NCI-H2029 treated with DMSO at 0.1 percent for 48 hours (cell line): ENCODE data around the gene VAT1.
"Not testable (repeated sequence)": the region's sequence is repeated elsewhere in the genome, so short reads cannot be mapped to it uniquely, and the experiment has no call there.

Experiments used
- DNase-seq: peaks from one replicate; lab custom pipeline; 2025; lab: John Stamatoyannopoulos, UW

The VAT1 gene

DNA sequence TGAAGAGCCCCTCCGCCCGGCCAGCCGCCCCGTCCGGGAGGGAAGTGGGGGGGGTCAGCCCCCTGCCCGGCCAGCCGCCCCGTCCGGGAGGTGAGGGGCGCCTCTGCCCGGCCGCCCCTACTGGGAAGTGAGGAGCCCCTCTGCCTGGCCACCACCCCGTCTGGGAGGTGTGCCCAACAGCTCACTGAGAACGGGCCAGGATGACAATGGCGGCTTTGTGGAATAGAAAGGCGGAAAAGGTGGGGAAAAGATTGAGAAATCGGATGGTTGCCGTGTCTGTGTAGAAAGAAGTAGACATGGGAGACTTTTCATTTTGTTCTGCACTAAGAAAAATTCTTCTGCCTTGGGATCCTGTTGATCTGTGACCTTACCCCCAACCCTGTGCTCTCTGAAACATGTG, 48.9 kb downstream of the VAT1 start:
- DNase-seq, result not testable (repeated sequence)

DNA sequence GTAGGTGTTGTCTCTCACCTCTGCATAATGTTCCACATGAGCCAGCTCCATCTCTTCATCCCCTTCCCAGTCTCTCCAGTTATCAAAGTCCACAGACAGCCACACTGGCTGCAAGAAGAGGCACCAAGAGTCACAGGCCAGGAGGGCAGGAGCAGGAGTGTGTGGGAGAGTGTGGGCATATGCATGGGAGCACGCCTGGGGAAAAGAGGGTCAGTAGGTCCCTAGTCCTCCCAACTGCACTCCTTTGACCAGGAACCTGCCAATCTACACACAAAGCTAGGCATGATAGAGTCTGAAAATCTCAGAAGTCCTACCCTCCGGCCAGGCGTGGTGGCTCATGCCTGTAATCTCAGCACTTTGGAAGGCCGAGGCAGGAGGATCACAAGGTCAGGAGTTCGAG, 50.6 kb downstream of the VAT1 start:
- no peak for DNase-seq

DNA sequence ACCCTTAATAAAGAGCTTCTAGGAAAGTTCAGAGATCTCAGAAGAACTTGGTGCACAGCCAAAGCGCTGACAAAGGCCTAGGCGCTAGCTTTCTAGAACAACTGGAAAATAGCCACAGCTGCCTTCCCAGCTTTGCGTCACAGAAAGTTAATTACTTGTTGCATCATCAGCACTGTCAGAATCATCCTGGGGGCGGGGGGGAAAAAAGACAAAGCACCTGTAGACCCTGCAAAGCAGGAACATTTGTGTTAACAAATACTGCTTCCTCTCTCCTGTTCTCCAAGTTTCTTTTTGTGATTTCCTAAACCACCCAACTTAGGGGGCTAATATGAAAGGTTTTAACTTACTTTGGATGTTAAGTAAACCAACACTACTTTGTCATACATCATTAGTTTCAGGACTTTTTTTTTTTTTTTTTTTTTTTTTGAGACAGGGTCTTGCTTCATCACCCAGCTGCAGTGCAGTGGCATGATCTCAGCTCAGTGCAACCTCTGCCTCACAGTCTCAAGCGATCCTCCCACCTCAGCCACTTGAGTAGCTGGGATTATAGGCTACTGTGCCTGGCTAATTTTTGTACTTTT, 53.1 kb downstream of the VAT1 start:
- no peak for DNase-seq

DNA sequence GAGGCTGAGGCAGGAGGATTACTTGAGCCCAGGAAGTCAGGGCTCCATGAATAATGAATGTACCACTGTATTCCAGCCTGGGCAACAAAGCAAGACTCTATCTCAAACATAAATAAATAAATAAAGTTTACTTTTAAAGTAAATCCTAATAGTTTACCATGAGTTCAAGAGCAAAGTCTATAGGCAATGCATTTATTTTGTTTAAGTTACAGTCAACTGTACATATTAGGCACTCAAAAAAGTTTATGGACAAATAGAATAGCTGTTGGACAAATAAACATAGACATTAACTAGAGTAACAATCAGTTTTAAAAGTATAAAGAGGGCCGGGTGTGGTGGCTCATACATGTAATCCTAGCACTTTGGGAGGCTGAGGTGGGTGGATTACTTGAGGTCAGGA, 54.3 kb downstream of the VAT1 start:
- DNase-seq, result no peak
